GM21619 (cell line): Measurements from ENCODE around the gene PTPRB.
A peak's percentile ranks its signal among the peaks of the same experiment; 100 is the strongest.

ENCODE experiments used
- ATAC-seq: cut with Tn5 transposase; IDR thresholded peaks from one replicate; pipeline ENCODE4 v1.9.1; 2021; ENCODE audit not compliant: unreplicated experiment

Gene PTPRB

GRCh38 chr12:70598467-70599193, 38.6 kb downstream of the PTPRB start:
- no peak for ATAC-seq

DNA sequence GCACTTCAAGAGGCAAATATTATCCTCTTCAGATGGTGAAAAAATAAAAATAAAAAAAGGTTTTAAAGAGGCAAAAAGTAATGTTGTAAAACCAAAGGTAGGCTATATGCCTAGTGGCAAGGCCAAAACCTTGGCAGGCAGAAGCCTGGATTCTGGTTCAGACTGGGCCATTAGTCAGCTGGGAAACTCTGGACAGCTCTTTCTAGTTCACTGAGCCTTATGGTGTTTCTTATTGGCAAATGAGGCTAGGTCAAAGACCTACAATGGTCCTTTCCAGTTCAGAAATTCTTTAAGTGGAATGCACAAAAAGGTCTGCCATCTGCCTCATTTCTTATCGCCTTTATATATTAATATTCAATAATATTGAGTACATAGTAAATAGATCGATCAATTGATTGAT, 44.6 kb downstream of the PTPRB start:
- ATAC-seq = no peak

DNA sequence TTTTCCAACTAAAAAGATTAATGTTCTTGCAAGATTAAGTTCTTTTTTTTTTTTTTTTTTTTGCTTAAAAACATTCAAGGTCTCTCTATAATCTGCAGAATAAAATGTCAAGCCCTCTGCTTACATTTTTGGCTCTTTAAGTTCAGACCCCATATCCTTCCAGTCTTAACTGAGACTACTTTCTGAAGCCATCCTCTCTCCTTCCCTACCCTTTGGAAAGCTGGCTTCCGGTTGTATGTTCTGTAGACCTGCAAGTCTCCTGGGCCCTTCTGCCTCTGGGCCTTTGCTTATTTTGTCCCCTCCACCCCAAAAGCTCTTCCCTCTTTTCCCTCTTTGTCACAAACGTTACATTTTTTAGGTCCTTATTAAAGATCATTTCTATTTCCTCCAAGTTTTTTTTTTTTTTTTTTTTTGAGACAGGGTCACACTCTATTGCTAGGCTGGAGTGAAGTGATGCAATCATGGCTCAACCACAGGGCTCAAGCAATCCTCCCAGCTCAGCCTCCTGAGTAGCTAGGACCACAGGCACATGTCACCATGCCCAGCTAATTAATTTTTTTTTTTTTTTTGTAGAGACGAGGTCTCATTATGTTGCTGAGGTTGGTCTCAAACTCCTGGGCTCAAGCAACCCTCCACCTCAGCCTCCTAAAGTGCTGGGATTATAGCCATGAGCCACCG, 46.5 kb downstream of the PTPRB start:
- ATAC-seq = no peak

DNA sequence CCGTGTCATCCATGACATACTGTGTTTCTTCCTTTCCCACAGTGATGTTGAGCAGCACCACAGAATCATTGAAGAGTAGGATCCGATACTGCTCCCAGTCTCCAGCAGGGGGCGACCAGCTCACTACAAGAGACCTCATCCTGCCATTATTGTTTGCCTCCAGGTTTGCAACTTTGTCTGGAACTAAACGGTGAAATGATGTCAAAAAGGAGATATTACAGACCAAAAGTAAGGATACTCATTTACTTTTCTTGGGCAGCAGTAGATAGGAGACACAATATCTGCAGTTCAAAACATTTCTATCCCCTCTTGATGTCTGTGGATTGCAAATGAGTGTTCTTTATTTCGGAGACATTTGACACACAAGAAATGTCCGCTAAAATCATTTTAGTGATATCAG, 47.2 kb downstream of the PTPRB start:
- peak; percentile 87 for ATAC-seq

GRCh38 chr12:70584332-70584731, 52.9 kb downstream of the PTPRB start:
- no peak for ATAC-seq

- no peak for ATAC-seq
Observed at GRCh38 chr12:70583251-70583650, 54.0 kb downstream of the PTPRB start.

DNA sequence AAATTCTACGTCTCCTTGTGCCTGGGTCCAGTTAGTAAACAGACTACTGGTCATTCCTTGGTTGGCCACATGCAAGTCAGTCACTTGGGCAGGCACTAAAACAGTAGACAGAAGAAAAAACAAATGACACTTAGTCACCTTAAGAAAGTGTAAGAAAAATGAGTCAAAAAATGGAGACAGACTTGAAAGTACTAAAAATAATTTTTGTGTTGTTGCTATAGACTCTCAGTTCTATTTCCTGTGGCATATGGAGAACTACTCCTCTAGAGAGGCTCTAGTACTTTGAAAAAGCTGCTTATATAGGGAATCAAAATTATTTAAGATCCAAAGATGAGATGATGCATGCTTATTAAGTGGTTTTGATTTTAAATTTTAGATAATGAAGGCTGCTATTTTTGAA, 56.0 kb downstream of the PTPRB start:
- no peak for ATAC-seq

- no peak for ATAC-seq
Observed at GRCh38 chr12:70577283-70577634, 60.0 kb downstream of the PTPRB start.

- ATAC-seq = peak; percentile 83
Observed at GRCh38 chr12:70576341-70577282, 60.6 kb downstream of the PTPRB start.

DNA sequence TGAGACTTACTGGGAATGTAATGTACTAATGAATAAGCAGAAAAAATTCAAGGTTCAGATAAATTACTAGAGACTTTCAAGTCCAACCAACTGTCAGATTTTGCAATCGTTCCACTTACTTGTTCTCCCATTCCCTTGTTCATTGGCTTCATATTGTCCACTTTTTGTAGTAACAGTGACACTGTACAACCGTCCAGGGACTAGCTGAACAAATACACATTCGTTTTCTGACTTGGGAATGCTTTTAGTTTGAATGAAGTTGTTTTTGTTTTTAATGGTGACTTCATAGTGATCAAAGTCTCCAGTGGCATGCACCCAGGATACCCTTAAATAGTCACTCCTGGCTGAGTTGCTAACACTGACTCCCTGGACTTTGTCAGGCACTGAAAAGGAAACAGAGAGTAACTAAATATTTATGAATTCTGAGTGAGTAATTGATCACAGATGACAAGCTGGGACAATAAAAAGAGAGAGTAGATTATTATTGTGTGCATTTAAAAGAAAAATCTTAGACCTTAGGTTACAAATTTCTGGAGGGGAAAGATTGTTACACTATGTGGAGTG, 65.4 kb downstream of the PTPRB start:
- no peak for ATAC-seq

DNA sequence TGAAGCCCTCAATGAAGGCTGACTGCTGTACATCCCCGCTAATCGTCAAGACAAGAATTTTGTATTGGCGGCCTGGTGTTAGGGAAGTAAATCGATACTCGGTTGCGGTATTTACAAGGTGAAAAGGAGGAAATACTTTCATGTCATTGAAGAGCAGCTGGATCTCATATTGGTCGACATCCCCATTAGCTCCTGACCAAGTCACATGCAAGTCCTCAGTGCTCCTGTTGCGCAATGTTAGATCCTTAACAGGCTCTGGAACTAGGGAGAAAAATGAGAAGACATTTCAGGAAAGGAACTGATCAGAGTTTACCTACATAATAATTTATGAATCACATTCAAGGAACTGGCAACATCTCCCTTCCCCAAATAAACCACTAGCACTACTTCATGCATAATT, 66.2 kb downstream of the PTPRB start:
- ATAC-seq = no peak

DNA sequence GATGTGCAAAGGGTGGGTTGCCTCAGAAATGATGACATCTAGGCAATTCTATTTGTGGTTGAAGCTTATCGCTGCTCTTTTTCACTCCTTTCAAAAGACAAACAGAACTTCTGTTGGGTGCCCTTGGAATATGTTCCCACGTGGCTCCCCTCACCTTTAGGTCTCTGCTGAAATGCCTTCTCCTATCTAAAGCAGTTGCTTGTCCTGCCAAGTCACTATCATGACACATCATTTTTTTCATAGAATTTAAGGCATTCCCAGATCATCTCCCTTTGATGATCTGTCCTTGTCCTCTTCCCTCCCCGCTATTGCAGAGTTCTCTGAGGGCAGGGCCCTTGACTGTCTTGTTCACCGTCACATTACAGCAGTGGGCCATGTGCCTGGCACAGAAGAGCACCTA, 75.7 kb downstream of the PTPRB start:
- no peak for ATAC-seq

GRCh38 chr12:70560671-70561070, 76.6 kb downstream of the PTPRB start:
- ATAC-seq = no peak

DNA sequence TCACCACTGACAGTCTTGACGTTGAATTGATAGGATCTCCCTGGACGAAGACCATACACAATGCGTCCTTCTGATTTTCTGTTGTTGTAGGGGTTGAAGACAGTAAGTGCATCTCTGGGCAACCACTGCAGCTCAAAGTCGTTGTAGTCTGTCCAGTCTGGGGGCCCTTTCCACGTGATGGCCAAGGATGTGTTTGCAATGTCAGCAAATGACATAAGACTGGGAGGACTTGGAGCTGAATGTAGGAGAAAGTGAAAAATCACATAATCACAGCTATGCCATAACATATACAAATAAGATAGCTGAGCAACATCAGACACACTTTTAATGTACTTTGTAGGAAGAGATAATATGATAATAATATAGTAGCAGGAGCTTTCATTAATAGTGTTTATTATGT, 77.8 kb downstream of the PTPRB start:
- ATAC-seq = no peak

DNA sequence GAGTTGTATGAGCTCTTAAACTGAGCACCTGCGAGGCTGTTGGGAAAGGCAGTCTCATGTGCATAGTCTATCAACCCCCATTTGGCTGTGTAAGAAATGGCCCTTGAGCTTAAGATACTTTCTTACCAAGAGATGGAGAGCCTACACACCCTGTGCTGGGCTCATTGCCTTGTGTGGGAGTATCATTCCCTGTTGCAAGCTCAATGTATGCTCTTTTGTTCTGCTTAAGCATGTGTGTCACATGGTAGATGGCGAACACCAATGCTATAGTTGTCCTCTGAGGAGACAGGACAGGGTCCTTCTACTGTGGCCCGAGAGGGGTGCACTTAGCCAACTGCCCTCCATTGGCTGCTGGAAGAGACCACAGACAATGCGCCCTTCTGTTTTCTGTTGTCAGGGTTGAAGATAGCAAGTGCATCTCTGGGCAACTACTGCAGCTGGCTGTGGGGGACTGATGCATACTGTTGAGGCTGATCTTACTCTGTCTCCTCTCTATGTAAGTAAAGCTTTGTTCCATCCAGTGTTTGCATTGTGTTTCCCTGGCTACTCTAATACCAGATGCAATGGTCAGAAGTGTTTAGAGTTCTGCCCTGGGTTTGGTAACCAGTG, 79.5 kb downstream of the PTPRB start:
- ATAC-seq = no peak

DNA sequence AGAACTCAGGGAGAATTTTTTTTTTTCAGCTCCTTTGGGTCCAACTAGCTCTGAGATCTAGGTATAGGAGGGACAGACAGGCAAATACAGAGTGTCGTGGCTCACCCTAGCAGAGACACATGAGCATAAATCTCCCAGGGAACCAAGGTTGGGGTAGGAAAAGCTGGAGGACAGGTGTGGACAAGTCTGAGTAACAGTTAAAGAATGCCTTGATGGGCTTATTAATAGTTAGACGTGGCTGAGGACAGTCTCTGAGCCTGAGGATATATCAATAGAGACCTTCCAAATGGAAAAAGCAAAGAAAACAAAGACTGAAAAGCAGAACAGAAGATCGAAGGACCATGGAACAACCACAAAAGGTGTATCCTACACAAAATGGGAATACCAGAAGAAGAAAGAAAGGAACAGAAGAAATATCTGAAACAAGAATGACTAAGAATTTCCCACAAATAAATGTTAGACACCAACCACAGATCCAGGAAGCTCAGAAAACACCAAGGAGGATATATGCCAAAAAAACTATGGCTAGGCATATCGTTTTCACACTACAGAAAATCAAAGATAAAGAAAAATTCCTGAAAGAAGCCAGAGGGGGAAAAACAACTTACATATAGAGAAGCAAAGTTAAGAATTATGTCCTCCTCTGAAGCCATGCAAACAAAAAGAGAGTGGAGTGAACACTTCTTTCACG, 80.9 kb downstream of the PTPRB start:
- no peak for ATAC-seq

DNA sequence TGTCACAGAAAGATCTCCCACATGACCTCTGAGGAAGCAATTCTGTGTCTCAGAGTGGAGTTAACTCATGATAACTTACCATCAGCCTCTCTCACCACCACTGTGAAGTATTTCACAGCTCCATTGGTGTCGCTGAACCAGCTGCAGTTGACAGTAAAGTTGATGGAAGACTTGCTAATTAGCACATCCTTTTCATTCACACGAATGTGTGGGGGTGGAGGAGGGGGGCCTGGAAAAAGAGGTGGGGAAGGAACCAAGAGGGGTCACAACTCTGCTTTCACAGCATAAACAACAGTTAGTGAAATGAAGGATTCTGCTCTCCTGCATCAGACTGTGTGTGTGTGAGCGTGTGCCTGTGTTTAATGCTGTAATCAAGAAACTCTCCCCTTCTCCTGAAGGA, 82.1 kb downstream of the PTPRB start:
- ATAC-seq = no peak

- no peak for ATAC-seq
Observed at GRCh38 chr12:70553391-70553859, 83.8 kb downstream of the PTPRB start.

- no peak for ATAC-seq
Observed at GRCh38 chr12:70551731-70552130, 85.5 kb downstream of the PTPRB start.

DNA sequence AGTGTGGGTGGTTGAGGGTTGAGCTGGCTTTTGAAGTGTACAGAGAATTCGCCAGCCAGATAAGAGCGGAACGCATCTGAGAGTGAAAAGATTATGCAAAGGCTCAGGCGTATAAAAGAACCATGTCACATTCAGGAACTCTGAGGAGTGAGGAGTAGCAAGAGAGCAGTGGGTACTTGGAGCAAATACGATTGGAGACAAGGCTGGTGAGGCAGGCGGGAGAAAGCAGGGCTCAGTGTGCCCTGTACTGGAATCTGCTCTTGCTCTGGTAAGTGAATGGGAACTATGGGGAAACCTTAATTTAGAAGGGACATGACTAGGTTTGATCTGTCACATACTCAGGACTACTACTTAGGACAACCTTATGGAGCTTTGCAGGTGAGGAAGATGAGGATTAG, 87.0 kb downstream of the PTPRB start:
- ATAC-seq = no peak
